ENCODE data around the gene IL17B.

Gene IL17B

GRCh38 chr5:149380466-149381121 is 1.5 kb upstream of the IL17B start:
- TF ChIP-seq GATA3 (IDR thresholded peaks at IDR 0.05; ENCODE audit: low read depth, low read length) (no peak), GATA2 (IDR thresholded peaks at IDR 0.05; ENCODE audit: low read depth, low read length) (no peak)

- TF ChIP-seq GATA3 (IDR thresholded peaks at IDR 0.05; ENCODE audit: low read depth, low read length) (no peak), GATA2 (IDR thresholded peaks at IDR 0.05; ENCODE audit: low read depth, low read length) (no peak)
Observed at GRCh38 chr5:149379818-149380374, 804 bp upstream of the IL17B start.

DNA sequence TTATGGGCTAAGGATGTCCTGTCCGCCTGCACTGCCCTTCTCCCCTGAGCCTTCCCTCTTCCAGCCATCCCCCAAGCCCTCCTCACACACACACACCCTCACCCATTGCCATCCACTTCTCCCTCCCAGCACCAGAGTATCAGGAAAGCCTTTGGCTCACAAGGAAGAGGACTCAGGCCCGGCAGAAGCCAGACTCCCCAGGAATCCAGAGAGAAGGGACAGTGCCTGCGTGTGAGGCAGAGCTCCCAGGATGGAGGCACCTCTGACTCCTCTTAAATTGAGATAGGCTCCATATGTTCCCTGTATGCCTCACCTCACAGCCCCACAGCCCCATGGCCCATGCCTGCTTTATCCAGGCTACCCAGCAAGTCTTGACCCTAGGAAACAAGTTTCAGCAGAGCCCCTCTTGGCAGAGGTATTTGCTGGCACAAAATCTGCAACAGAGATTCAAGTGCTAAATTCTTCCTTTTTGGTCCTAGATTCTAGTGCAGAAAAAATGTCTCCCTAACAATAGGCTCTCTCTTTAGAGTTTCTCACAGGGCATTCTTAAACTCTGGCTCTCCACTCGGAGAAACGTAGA is 761 bp downstream of the IL17B start:
- TF ChIP-seq GATA2 (IDR thresholded peaks at IDR 0.05; ENCODE audit: low read depth, low read length): no peak
- no peak for TF ChIP-seq GATA3 (IDR thresholded peaks at IDR 0.05; ENCODE audit: low read depth, low read length)

DNA sequence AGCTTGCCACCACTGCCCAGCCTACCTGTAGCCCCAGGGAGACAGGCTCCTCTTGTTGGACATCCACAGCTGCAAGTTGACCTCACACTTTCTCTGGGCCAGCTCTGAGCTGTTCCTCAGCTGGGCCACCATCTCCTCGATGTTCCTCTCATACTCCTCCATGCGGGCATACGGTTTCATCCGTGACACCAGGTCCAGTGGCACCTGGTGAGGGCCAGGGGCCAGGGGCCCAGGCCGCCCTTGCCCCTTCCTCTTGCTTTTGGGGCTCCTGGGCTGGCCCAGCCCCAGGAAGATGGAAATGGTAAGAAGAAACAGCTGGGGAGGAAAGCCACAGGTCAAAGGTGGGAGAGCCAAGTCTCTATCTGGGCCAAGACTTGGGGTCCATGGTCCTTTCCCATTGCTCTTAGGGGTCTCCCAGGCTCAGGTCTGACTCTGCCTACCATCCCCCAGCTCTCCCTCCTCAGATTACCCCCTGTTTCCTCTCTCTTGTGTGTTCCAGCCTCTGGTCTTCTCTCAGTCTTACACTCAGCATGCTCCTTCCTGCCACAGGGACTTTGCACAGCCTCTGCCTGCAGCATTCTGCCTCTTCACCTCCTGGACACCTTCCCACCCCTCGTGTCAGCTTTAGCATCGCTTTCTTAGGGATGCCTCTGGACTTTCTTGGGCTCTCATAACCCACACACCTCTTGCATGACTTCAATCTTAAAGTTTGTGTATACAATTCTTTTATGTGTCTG is 2.2 kb downstream of the IL17B start:
- TF ChIP-seq GATA2 (IDR thresholded peaks at IDR 0.05; ENCODE audit: low read depth, low read length) (no peak), GATA3 (IDR thresholded peaks at IDR 0.05; ENCODE audit: low read depth, low read length) (no peak)

DNA sequence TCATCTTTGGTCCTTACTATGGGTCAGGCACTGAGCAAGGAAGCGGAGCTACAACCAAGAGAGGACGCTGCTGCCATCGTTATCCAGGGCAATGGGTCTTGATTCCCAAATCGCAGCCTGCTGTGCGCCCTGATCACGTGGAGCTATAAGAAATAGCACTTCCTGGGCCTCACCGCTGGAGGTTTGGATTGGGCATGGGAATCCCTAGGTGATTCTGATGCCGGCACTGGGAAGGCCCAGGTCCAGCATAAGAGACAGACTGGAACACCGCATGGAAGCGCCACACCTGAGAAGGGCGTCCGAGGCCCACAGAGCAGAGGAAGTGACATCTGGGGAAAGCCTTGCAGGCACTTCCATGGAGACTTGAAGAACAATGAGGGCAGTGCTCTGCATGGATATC is 3.0 kb downstream of the IL17B start:
- TF ChIP-seq GATA2 (IDR thresholded peaks at IDR 0.05; ENCODE audit: low read depth, low read length) (no peak), GATA3 (IDR thresholded peaks at IDR 0.05; ENCODE audit: low read depth, low read length) (no peak)

DNA sequence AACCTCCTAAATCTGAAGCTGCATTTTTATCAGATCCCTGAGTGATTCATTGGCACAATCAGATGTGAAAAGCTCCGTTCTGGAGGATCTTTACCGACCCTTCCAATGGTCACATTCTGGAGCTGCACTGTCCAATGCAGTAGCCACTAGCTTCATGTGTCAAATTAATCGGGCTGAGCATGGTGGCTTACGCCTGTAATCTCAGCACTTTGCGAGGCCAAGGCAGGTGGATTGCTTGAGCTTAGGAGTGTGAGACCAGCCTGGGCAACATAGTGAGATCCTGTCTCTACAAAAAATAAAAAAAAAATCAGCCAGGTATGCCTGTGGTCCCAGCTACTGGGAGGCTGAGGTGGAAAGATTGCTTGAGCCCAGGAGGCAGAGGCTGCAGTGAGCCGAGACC is 3.7 kb downstream of the IL17B start:
- no peak for TF ChIP-seq GATA2 (IDR thresholded peaks at IDR 0.05; ENCODE audit: low read depth, low read length)
- no peak for TF ChIP-seq GATA3 (IDR thresholded peaks at IDR 0.05; ENCODE audit: low read depth, low read length)

GRCh38 chr5:149374801-149375200 is 4.3 kb downstream of the IL17B start:
- TF ChIP-seq GATA2 (IDR thresholded peaks at IDR 0.05; ENCODE audit: low read depth, low read length) (no peak), GATA3 (IDR thresholded peaks at IDR 0.05; ENCODE audit: low read depth, low read length) (no peak)

DNA sequence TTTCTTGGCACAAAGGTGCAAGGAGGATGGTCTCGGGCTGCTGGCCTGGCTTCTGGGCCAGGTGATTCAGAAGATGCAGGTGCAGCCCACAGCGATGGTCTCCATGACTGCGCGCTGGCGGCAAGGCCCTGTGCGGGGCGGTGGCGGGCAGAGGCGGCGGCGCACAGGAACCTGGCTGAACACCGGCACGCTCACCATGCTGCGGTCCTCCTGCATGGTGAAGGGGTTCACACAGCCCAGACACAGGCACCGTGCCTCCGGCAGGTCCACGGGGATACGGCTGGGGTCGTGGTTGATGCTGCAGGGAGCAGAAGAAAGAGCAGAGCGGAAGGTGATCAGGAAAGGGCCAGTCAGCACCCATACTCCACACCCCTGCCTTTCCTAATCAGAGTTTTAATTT is 4.8 kb downstream of the IL17B start:
- TF ChIP-seq GATA2 (IDR thresholded peaks at IDR 0.05; ENCODE audit: low read depth, low read length) (no peak), GATA3 (IDR thresholded peaks at IDR 0.05; ENCODE audit: low read depth, low read length) (no peak)

DNA sequence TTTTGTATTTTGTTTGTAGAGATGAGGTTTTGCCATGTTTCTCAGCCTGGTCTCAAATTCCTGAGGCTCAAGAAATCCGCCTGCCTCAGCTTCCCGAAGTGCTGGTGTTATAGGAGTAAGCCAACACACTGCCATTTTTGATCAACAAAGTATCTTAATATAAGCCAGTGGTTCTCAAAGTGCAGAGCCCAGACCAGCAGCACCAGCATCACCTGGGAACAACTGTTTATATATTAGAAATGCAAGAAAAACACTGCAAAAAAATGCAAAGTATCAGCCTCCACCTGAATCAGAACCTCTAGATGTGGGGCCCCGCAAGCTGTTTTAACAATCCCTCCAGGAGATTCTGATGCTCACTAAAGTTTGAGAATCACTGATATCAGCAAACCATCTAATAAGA is 6.2 kb downstream of the IL17B start:
- TF ChIP-seq GATA2 (IDR thresholded peaks at IDR 0.05; ENCODE audit: low read depth, low read length) (no peak), GATA3 (IDR thresholded peaks at IDR 0.05; ENCODE audit: low read depth, low read length) (no peak)

DNA sequence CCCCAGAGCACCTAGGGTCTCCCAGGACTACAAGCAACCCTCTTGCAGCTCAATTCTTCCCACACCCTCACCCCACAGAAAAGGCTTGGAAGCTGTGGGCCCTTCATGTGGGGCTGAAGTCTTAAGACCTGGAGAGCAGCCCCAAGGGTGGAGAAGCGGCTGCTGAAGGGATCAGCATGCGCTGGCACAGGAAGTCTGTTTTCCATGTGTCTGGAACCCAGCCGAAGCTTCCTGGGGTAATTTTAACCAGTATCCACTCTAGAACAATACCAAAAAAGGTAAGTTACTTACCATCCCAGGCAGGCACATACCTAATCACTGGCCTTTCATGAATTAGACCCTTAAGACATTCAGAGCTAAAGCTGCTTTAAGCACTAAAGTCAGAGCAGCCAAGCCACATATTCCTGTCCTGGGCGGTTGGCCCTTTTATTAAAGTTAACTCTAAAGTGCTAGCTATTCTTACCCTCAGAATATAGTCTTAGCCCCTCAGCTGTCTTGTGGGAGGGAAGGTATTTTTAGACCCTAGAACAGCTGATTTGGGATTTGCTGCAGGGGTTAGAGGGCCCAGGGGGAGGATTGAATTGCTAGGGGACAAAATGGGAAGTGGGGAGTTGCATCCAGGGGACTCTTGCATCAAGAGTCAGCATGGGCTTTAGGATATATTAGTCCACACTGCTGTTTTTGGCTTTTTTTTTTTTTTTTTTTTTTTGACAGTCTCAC is 6.9 kb downstream of the IL17B start:
- TF ChIP-seq GATA3 (IDR thresholded peaks at IDR 0.05; ENCODE audit: low read depth, low read length) (no peak), GATA2 (IDR thresholded peaks at IDR 0.05; ENCODE audit: low read depth, low read length) (no peak)

- TF ChIP-seq GATA2 (IDR thresholded peaks at IDR 0.05; ENCODE audit: low read depth, low read length): no peak
- TF ChIP-seq GATA3 (IDR thresholded peaks at IDR 0.05; ENCODE audit: low read depth, low read length): no peak
Observed at GRCh38 chr5:149371296-149371962, 7.7 kb downstream of the IL17B start.

DNA sequence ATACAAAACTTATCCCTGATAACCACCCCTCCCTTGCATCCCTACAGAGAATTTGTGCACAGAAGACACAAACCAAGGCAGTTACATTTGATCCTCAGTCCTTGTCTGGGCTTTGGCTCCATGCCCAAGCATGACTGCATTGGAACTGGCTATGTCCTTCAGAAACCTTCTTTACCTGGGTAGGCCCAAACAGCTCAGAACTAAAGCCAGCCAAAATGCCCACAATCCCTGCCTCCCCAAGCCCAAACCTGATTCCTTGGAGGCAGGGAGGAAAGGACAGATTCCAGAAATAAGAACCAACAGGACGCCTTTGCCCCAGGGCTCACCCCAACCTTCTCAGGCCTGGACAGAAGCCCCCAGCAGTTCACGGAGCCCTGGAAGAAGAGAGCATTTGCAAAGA is 8.2 kb downstream of the IL17B start:
- TF ChIP-seq GATA3 (IDR thresholded peaks at IDR 0.05; ENCODE audit: low read depth, low read length) (no peak), GATA2 (IDR thresholded peaks at IDR 0.05; ENCODE audit: low read depth, low read length) (no peak)

DNA sequence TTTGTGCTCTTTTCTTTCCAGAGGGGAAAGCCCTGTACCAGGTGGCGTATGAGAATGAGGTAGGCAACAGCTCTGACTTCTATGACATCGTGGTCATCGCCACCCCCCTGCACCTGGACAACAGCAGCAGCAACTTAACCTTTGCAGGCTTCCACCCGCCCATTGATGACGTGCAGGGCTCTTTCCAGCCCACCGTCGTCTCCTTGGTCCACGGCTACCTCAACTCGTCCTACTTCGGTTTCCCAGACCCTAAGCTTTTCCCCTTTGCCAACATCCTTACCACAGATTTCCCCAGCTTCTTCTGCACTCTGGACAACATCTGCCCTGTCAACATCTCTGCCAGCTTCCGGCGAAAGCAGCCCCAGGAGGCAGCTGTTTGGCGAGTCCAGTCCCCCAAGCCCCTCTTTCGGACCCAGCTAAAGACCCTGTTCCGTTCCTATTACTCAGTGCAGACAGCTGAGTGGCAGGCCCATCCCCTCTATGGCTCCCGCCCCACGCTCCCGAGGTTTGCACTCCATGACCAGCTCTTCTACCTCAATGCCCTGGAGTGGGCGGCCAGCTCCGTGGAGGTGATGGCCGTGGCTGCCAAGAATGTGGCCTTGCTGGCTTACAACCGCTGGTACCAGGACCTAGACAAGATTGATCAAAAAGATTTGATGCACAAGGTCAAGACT is 11.0 kb downstream of the IL17B start:
- no peak for TF ChIP-seq GATA3 (IDR thresholded peaks at IDR 0.05; ENCODE audit: low read depth, low read length)
- TF ChIP-seq GATA2 (IDR thresholded peaks at IDR 0.05; ENCODE audit: low read depth, low read length): no peak
